HS-27A (cell line): Measurements from ENCODE around the gene TAF13.
A peak's percentile ranks its signal among the peaks of the same experiment; 100 is the strongest.
"Not testable (repeated sequence)": the region's sequence is repeated elsewhere in the genome, so short reads cannot be mapped to it uniquely, and the experiment has no call there.

Experiments used
- DNase-seq: peaks from one replicate; pipeline ENCODE4 v3.0.0-alpha.2; 2012; ENCODE audit warnings: low read depth, missing footprints

TAF13 gene

DNA sequence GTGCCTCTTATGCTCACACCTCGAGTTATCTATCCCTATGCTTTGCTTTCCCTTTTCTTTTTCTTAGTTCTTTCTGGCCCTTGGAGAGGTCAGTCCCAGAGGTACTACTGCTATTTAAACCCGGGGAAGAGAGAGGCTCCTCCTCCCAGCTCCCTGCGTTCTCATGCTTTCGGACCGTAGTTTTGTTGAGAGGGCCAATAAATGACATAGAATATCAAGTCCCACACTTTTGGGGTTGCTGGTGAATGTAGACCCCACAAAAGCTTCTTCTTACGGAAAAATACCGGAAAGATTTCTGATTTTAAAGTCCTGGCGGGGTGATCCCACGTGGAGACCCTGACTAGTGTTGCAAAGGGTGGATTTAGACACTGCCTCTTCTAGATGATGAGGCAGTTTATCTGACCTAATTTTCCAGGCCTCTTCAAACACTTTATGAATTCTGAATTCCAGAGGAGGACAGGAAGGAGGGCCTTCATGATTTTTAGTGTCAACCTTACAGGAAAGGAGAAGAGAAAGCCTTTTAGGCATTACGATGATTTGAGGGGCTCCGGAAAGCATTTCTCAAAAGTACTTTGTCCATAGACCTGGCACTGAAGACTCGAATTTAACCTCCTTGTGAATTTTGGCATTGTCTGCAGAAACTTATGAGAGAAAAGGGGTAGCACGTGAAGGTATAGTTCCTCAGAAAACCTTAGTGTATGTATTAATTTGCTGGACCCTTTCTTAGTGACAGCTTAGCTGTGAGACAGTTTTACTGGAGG lies 15.5 kb upstream of the TAF13 start:
- no peak for DNase-seq

DNA sequence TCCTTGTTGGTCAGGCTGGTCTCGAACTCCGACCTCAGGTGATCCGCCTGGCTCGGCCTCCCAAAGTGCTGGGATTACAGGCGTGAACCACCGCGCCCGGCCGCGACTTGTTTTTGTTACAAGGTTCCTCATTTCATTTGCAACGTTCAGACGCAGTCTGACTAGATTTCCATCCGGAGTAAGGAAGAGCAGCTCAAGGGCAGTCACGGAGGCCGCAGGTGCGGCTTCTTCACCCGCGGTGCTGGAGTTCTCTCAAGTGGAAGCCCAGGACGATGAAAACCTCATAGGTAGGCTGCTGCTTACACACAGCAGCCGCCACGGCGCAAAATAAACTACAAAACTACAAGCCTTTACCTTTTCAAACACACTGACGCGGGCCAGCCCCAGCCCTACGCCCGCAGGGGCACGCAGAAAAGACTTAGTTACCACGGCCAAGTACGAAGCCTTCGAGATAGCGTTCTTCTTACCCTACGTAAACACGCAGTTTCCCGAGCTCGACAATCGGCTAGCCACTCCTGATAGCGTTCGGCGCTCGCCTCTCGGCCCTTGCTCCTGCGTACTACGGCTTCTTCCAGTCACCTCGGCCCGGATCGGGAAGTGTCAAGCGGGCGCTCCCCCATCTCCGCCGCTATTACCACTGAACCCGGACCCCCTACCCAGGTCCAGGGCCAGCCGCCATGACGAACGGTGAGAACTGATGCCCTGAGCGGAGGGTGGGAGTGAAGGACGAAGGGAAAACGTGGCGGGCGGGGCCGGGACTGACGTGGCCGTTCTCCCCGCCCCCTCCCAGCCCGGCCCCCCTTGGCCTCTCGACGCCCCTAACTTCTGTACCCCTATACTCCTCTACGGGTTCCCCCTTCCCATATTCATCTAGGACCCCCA lies 14.6 kb upstream of the TAF13 start, which contains the start of gene TMEM167B:
Gene TMEM167B (plus strand): TSS at position 569 of the 882 bp plus-strand sequence. CDS start 109 bp downstream, at position 678.
- DNase-seq: peak; percentile 80

DNA sequence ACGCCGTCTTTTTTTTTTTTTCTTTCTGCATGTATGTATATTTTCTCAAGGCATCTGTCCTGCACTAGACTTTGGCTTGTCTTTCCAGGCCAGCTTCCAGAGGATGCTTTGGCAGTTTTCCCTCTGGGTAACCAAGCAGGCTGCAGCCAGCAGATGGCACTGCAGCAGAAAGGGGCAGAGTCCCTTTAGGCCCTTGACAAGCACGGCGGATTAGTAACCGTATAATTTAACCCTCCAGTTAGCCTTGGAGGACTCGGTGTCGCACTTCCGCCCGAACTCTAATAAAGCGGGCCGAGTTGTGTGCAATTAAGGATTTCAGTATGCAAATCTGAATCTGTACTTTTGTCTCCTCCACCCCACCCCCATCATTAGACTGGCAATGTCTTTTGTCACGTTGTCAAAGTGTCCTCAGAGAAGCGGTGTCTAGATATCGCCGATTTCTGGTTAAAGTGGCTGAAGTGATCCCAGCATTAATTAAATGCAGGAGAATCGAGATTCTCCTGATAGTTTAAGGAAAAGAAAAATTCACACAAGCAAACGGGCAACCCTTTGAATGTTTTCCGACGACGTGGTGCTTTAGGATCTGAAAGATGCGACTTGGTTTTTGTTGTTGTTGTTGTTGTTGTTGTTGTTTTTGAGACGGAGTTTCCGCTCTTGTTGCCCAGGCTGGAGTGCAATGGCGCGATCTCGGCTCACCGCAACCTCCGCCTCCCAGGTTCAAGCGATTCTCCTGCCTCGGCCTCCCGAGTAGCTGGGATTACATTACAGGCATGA lies 13.6 kb upstream of the TAF13 start:
- no peak for DNase-seq

DNA sequence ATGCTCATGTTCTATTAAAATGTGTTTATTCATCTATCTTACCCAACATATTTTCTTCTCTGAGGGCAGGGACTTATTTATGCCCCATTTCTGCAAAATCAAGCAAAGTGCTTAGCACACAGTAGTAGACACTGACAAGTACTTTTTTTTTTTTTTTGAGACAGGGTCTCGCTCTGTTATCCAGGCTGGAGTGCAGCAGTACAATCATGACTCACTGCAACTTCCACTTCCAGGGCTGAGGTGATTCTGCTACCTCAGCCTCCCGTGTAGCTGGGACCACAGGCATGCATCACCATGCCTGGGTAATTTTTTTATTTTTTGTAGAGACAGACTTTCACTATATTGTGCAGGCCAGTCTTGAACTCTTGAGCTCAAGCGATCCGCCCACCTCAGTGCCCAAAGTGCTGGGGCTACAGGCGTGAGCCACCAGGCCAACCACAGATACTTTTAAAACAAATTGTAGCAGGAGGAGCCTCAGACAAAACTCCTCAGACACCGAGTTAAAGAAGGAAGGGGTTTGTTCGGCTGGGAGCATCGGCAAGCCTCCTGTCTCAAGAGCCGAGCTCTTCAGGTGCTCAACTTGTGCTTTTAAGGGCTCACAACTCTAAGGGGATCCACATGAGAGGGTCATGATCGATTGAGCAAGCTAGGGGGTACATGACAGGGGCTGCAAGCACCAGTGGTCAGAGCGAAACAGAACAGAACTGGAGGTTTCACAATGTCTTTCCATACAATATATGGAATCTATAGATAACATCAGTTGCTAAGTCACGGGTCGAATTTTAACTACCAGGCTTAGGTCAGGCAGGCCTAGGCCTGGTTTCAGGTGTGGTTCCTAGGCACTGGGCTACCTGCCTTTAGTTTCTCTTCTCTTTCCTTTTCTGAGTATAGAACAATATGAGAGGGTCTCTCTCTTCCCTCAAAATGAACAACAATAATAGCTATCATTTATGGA lies 9.0 kb upstream of the TAF13 start:
- DNase-seq: no peak

DNA sequence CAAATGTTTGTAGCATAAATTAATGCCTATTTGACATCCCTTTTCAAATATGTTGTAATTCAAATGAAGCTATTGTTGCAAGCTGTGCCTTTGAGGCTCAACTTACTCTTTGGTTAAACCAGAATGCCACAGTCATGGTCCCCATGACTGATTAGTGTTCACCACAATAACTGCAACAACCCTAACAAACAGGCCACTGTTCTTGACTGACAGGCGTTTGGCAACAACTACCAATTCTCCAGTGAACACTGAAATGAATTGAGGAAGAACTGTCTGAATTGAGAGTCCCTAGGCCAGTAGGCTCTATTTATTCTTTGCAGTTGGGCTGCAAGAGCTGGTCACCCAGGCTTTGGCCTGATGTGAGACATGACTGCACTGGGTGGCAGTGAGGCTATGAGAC lies 8.1 kb upstream of the TAF13 start:
- DNase-seq: no peak

DNA sequence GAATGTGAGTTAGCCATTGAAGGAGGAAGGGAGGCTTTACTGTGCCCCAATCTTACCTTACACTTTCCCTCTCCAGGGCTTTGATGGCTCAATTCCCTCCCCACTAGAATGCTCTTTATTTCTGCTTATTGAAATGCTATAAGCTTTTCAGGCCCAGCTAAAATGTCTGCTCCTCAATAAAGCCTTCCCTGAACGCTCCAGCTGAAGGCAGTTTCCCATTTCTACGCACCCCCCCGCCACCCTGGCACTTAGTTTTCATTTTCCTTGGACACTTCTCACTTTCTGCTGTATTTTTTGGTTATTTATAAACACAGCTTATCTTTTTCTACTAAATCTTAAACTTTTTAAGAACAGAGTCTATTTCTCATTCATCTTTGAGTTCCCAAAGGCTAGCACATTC lies 7.7 kb upstream of the TAF13 start:
- DNase-seq: no peak

DNA sequence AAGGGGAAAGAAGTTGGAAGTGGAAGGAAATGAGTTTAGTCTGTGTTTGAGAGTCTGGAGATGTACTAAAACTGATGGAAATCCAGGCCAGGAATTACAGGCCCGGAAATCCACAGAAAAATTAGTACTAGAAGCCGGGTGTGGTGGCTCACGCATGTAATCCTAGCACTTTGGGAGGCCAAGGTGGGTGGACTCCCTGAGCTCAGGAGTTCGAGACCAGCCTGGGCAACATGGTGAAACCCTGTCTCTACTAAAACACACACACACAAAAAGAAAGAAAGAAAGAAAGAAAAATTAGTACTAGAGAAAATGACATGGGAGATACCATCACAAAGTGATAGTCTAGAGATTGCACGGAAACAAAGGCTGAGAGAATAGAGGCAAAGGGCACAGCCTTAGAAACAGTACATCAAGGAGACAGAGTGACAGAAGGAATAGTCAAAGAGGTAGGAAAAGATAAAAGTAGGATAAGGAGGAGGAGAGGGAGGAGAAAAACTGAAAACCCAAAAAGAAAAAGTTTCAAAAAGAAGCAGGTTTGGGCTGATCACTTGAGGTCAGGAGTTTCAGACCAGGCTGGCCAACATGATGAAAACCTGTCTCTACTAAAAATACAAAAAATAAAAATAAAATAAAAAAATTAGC lies 4.8 kb upstream of the TAF13 start:
- no peak for DNase-seq

DNA sequence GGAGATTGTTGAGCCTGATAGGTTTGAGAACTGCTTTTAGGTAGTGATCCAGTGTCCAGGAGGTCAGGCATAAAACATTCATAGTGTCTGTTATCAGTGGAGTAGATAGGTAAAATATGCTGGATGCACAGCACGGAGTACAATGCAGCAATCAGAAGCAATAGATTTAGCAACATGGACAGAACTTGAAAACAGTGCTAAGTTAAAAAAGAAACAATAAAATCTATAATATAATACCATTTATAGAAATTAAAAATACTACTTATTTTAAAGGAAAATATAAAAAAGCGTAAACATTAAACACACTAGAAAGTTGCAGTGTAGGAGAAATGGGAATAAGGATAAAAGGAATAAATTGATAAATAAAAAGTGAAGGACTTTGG lies 3.4 kb upstream of the TAF13 start:
- DNase-seq: no peak

DNA sequence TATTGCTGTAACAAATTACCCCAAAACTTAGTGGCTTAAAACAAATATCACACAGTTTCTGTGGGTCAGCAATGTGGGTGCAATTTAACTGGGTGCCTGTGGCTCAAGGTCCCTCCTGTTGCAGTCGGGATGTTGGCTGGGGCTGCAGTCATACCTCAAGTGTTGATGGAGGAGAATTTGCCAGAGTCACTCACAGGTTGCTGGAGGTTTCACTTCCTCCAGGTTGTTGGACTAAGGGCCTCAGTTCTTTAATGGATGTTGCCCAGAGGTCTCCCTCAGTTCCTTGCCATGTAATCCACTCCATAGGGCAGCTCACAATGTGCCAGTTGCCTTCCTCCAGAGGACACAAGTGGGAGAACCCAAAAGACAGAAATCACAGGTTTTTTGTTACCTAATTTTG lies 2.5 kb upstream of the TAF13 start:
- no peak for DNase-seq

DNA sequence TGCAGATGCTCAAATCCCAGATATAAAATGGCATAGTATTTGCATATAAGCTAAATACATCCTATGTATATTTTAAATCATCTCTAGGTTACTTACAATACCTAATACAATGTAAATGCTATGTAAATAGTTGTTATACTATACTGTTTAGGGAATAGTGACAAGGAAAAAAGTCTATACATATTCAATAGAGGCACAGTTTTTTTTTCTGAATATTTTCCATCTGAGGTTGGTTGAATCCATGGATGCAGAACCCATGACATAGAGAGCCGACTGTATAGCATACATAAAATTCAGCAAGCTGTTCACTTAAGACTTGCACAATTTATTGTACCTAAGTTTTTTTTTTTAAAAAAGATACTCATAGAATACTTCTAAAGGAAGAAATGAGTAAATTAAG lies 6.5 kb downstream of the TAF13 start:
- DNase-seq: no peak

DNA sequence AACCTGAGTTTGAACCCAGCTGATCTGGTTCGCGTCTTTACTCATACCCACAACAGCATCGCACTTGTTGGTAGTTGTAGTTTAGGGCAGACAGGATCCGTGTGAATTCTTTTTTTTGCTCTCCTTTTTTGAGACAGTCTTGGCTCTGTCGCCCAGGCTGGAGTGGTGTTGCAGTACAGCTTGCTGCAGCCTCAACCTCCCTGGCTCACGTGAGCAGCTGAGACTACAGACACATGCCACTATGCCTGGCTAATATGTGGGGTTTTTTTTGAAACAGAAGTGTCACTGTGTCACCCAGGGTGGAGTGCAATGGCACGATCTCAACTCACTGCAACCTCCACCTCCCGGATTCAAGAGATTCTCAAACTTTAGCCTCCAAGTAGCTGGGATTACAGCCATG lies 7.9 kb downstream of the TAF13 start:
- DNase-seq: no peak

DNA sequence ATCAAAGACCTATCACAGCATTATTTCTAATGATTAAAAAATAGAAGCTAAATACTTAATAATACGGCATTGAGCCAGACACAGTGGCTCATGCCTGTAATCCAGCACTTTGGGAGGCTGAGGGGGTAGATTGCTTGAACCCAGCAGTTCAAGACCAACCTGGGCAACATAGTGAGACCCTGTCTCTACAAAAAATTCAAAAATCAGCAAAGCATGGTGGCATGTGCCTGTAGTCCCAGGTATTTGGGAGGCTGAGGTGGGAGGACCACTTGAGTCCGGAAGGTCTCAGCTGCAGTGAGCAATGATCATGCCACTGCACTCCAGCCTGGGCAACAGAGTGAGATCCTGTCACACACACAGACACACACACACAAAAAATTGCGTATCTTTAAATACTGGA lies 10.7 kb downstream of the TAF13 start:
- no peak for DNase-seq

DNA sequence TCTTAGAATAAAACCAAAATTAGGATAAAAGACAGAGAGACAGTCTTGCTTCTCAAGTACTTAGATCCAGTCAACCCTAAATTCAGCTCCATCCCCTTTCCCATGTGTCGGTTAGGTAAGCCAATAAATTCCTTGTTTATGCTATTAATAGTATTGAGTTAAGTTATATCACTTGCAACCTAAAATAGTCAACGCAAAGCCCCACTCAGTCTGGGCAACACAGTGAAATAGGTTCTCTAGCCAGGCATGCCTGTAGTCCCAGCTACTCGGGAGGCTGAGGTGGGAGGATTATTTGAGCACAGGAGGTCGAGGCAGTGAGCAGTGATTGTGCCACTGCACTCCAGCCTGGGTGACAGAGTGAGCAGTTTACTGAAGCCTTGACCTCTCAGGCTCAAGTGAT lies 14.6 kb downstream of the TAF13 start:
- DNase-seq: no peak

DNA sequence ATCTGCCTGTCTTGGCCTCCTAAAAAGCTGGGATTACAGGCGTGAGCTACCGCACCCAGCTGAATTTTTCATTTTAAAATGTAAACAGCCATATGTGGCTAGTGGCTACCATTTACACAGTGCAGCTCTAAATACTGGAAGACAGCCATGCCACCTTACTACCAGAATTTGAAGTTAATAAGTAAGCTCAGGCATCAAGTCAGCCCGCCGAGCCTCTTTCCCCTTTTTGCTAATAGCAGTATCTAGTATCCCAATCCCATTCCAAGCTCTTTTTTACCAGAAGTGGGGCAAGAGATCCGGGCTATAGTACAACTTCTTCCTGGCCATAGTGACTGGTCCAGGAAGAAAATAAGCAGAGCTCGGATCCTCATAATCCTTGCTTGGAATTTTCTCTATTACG lies 15.1 kb downstream of the TAF13 start:
- no peak for DNase-seq

DNA sequence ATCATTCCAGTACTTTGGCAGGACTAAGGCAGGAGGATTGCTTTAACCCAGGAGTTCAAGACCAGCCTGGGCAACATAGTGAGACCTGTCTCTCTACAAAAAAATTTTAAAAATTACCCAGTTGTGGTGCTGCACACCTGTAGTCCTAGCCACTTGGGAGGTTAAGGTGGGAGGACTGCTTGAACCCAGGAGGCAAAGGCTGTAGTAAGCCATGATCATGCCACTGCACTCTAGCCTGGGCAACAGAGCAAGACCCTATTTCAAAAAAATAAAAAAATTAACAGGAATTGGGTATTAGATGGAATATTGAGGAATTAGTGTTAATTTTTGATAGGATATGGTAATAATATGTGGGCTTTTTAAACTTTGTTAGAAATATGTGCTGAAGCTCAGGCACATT lies 16.8 kb downstream of the TAF13 start:
- DNase-seq: no peak

DNA sequence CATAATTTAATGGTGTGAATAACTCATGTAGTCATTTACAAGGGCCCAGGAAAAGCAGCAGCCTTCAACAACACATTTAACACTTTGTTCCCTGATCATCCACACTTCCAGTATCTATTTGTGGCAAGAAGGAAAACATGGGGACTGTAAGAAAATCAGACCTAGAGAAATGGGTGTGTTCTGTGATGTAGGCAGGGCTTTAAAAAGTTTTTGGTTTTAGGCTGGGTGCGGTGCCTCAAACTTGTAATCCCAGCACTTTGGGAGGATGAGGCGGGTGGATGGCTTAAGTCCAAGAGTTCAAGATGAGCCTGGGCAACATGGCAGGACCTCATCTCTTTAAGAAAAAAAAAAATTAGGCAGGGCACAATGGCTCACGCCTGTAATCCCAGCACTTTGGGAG lies 19.7 kb downstream of the TAF13 start:
- no peak for DNase-seq

DNA sequence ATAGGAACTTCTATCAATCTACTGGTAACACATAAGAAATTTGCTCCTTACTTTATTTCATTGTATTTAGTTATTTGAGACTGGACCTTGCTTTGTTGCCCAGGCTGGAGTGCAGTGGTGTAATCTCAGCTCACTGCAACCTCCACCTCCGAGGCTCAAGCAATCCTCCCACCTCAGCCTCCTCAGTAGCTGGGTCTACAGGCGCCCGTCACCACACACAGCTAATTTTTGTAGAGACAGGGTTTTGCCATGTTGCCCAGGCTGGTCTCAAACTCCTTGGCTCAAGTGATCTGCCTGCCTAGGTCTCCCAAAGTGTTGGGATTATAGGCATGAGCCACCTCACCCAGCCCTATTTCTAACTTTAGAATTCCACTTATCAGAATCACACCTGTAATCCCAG lies 23.7 kb downstream of the TAF13 start:
- not testable (repeated sequence) for DNase-seq

DNA sequence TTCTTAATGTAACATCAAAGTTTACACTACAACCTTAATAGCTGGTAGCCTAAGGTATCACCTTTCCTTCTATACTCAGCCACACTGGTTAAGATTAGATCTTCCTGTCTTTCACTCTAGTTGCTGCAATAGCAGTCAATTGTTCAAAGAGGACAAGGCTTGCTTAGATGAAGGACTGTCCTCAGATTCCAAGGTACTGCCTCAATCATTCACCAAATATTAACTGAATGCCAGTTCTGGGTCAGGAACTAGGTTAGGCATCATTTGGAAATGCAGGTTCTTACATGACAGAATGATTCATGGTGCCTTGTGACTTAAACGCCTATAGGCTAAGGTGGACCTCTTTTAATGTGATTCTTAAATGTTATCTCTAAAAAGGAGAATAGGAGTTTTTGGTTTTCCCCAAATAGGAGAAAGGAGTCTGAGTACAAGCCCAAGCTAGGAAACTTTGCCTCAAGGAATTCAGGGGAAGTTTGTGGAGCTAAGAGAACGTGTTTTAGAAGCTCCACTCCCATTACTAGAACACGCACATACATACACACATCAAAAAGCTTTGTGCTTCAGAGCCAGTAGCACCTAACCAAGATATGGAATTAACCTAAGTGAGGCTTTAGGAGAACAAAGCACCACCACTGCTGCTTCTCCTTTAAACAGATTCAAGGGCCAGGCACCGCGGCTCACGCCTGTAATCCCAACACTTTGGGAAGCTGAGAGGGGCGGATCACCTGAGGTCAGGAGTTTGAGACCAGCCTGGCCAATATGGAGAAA lies 25.4 kb downstream of the TAF13 start:
- no peak for DNase-seq

DNA sequence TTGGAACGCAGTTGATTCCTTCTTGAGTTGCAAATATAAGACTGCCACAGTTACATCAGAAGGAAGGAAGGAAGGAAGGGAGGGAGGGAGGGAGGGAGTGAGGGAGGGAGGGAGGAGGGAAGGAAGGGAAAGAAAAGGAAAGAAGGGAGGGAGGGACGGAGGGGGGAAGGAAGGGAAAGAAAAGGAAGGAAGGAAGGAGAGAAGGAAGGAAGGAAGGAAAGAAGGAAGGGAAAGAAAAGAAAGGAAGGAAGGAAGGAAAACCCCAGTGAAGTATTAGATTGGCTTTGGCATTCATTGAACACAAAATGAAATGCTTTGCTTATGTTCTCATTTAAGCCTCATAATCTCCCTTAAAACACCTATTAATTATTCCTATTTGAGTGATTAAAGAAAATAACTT lies 27.5 kb downstream of the TAF13 start:
- DNase-seq: no peak

DNA sequence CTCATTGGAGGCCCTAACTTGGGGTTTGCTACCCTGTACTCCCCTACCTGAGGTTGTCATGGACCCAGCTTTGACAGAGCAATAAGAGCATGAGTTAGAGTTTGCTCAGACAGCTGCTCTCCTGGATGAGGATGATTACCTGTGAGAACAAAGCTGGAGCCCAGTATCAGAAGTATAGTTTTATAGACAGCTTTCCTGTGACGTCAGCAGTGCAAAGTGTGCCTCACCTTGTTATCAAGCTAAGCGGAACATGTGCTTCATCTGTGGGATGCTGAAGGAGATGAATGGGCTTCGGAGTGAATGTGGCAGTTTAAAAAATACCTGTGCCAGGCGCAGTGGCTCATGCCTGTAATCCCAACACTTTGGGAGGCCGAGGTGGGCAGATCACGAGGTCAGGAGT lies 28.5 kb downstream of the TAF13 start:
- no peak for DNase-seq
